ENCODE data around the gene CARD18.

DNA sequence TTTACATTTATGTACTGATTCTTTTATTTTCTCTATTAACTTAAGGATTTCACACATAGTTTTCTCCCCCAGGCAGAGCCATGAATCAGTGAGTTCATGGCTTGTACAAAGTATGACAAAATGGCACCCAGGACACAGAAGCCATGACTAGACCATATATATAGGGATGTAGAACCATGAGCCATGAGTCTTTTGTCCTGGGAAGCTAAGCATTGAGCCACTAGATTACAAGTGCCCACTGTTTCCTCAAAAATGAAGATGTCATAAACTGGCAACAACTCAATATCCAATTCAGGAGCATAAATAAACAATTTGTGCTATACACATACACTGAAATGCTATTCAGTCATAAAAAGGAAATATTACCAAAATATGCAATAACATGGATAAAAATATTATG lies 36.2 kb downstream of the CARD18 start:
- no peak for TF ChIP-seq POLR2A (IDR thresholded peaks at IDR 0.05)
- TF ChIP-seq, protein P1, sequence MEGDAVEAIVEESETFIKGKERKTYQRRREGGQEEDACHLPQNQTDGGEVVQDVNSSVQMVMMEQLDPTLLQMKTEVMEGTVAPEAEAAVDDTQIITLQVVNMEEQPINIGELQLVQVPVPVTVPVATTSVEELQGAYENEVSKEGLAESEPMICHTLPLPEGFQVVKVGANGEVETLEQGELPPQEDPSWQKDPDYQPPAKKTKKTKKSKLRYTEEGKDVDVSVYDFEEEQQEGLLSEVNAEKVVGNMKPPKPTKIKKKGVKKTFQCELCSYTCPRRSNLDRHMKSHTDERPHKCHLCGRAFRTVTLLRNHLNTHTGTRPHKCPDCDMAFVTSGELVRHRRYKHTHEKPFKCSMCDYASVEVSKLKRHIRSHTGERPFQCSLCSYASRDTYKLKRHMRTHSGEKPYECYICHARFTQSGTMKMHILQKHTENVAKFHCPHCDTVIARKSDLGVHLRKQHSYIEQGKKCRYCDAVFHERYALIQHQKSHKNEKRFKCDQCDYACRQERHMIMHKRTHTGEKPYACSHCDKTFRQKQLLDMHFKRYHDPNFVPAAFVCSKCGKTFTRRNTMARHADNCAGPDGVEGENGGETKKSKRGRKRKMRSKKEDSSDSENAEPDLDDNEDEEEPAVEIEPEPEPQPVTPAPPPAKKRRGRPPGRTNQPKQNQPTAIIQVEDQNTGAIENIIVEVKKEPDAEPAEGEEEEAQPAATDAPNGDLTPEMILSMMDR (IDR thresholded peaks at IDR 0.05), result no peak

Measured in esophagus squamous epithelium (tissue), 4 donors.